NK-92 (cell line): ENCODE data around the gene SLC5A3.

Experiments used
- DNase-seq: peaks from one replicate; lab custom pipeline; 2025; ENCODE audit not compliant: unreplicated experiment; lab: John Stamatoyannopoulos, UW

SLC5A3 gene

GRCh38 chr21:34065027-34065426, 8.4 kb upstream of the SLC5A3 start:
- DNase-seq: no peak

GRCh38 chr21:34071683-34072082, 1.7 kb upstream of the SLC5A3 start:
- DNase-seq: no peak

GRCh38 chr21:34072145-34073031, 990 bp upstream of the SLC5A3 start:
- DNase-seq: no peak

- DNase-seq: no peak
These were observed 438 bp downstream of the SLC5A3 start for GRCh38 chr21:34073749-34074282.

- no peak for DNase-seq
These were observed 1.1 kb downstream of the SLC5A3 start for GRCh38 chr21:34074283-34075090.

- no peak for DNase-seq
These were observed 1.7 kb downstream of the SLC5A3 start for GRCh38 chr21:34075091-34075425.

GRCh38 chr21:34075760-34076660, 2.6 kb downstream of the SLC5A3 start:
- DNase-seq: no peak

GRCh38 chr21:34076835-34077234, 3.5 kb downstream of the SLC5A3 start:
- no peak for DNase-seq

GRCh38 chr21:34077888-34078287, 4.5 kb downstream of the SLC5A3 start:
- no peak for DNase-seq

GRCh38 chr21:34078915-34079314, 5.5 kb downstream of the SLC5A3 start:
- no peak for DNase-seq

- DNase-seq: no peak
These were observed 7.3 kb downstream of the SLC5A3 start for GRCh38 chr21:34080710-34081109.

- no peak for DNase-seq
These were observed 9.4 kb downstream of the SLC5A3 start for GRCh38 chr21:34082769-34083168.

GRCh38 chr21:34083357-34083756, 10.0 kb downstream of the SLC5A3 start:
- no peak for DNase-seq

GRCh38 chr21:34085129-34085528, 11.8 kb downstream of the SLC5A3 start:
- no peak for DNase-seq

GRCh38 chr21:34086887-34087306, 13.5 kb downstream of the SLC5A3 start:
- DNase-seq: no peak

GRCh38 chr21:34088752-34089151, 15.4 kb downstream of the SLC5A3 start:
- DNase-seq: no peak

- no peak for DNase-seq
These were observed 17.7 kb downstream of the SLC5A3 start for GRCh38 chr21:34091032-34091431.

GRCh38 chr21:34091607-34092006, 18.2 kb downstream of the SLC5A3 start:
- no peak for DNase-seq

- no peak for DNase-seq
These were observed 19.0 kb downstream of the SLC5A3 start for GRCh38 chr21:34092262-34092921.

- no peak for DNase-seq
These were observed 19.7 kb downstream of the SLC5A3 start for GRCh38 chr21:34093083-34093482.
